ENCODE results near the gene LCLAT1.

The LCLAT1 gene

DNA sequence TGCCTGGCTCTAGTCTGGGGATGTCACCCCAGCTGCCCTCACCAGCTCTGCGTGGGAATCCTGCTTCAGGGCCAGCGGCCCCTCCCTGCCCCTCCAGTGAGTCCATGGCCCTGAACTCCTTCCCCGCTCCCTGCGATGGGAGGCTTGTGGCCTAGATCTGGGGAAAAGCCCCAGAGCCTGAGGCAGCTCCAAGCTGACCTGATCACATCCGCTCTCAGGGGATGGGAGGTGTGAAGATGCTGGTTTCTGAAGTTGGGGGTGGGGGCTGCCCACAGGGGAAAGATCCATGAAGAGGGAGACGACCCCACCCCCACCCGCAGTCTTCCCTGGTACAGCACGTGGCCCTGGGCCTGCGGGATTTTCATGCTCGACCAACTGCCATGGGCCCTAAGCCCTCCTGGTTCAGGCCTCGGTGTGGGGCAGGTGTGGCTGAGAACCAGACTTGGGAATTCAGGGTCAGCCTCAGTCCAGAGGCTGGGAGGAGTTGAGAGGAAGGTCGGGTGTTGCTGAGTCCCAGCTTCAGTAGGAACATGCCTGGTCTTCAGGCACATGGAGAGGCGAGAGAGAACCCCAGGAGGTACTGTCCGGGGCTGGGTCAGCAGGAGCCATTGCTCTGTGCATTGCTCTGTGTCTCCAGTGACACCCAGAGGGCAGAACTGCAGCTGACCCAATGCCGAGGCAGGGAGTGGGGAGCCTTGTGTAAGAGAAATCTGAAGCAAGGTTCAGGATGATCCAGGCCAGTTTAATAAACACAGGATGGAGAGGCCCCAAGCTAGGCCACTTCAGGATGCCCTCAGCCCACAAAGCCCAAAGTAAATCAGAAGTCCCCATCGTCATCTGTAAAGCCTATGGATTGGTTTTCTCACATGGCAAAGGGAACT, 245.1 kb downstream of the LCLAT1 start:
- Histone ChIP-seq H3K79me2 (ENCODE audit: insufficient read depth, low read length) (no peaks in the 10 kb centered on the region), H3K36me3 (ENCODE audit: insufficient read depth, low read length) (no peaks in the 10 kb centered on the region), H3K27me3 (ENCODE audit: insufficient read depth, low read length, poor library complexity, severe bottlenecking) (no peaks in the 10 kb centered on the region), H2AFZ (ENCODE audit: low read length) (no peak overlapping the region), H3F3A (ENCODE audit: low read depth) (no peaks in the 10 kb centered on the region), H3K9me3 (ENCODE audit: insufficient read depth, low read depth, low read length) (no peaks in the 10 kb centered on the region), H3K9me2 (replicated peaks; ENCODE audit: low read depth, low read length) (no peaks in the 10 kb centered on the region), H3K4me2 (ENCODE audit: low read depth, low read length, poor library complexity, severe bottlenecking) (no peak overlapping the region), H3K4me3 (ENCODE audit: low read length, poor library complexity, severe bottlenecking) (no peak overlapping the region), H3K4me1 (ENCODE audit: insufficient read depth, low read length, poor library complexity, severe bottlenecking) (no peaks in the 10 kb centered on the region), H4K20me1 (ENCODE audit: insufficient read depth, low read length, poor library complexity, severe bottlenecking) (no peaks in the 10 kb centered on the region), H3K9ac (ENCODE audit: low read depth, low read length, poor library complexity, severe bottlenecking) (no peak overlapping the region)
- TF ChIP-seq EZH2phosphoT487 (IDR thresholded peaks at IDR 0.05; ENCODE audit: borderline replicate concordance) = no peak
- TF ChIP-seq, protein P1, sequence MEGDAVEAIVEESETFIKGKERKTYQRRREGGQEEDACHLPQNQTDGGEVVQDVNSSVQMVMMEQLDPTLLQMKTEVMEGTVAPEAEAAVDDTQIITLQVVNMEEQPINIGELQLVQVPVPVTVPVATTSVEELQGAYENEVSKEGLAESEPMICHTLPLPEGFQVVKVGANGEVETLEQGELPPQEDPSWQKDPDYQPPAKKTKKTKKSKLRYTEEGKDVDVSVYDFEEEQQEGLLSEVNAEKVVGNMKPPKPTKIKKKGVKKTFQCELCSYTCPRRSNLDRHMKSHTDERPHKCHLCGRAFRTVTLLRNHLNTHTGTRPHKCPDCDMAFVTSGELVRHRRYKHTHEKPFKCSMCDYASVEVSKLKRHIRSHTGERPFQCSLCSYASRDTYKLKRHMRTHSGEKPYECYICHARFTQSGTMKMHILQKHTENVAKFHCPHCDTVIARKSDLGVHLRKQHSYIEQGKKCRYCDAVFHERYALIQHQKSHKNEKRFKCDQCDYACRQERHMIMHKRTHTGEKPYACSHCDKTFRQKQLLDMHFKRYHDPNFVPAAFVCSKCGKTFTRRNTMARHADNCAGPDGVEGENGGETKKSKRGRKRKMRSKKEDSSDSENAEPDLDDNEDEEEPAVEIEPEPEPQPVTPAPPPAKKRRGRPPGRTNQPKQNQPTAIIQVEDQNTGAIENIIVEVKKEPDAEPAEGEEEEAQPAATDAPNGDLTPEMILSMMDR (conservative IDR thresholded peaks at IDR 0.05; ENCODE audit: low read length) = no peak

DNA sequence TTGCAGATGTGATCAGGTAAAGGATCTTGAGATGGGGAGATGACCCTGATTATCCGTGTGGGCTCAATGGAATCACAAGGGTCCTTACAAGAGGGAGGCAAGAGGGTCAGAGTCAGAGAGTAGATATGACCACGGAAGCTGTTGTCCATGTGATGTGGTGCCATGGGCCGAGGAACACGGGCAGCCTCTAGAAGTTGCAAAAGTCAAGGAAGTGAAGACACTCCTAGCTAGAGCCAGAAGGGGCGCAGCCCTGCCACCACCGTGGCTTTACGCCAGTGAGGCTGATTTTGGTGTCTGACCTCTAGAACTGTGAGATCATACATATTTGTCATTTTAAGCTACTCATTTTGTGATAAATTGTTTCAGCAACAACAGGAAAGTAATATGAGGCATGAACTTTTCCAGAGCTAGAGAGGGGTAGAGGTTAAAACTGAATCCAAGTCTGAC, 245.8 kb downstream of the LCLAT1 start:
- Histone ChIP-seq H3K4me3 (ENCODE audit: low read length, poor library complexity, severe bottlenecking) (no peak overlapping the region), H4K20me1 (ENCODE audit: insufficient read depth, low read length, poor library complexity, severe bottlenecking) (no peaks in the 10 kb centered on the region), H3K9me2 (replicated peaks; ENCODE audit: low read depth, low read length) (no peaks in the 10 kb centered on the region), H2AFZ (ENCODE audit: low read length) (no peak overlapping the region), H3K9ac (ENCODE audit: low read depth, low read length, poor library complexity, severe bottlenecking) (no peak overlapping the region), H3K4me1 (ENCODE audit: insufficient read depth, low read length, poor library complexity, severe bottlenecking) (no peaks in the 10 kb centered on the region), H3K36me3 (ENCODE audit: insufficient read depth, low read length) (no peaks in the 10 kb centered on the region), H3K9me3 (ENCODE audit: insufficient read depth, low read depth, low read length) (no peaks in the 10 kb centered on the region), H3F3A (ENCODE audit: low read depth) (no peaks in the 10 kb centered on the region), H3K27me3 (ENCODE audit: insufficient read depth, low read length, poor library complexity, severe bottlenecking) (no peaks in the 10 kb centered on the region), H3K79me2 (ENCODE audit: insufficient read depth, low read length) (no peaks in the 10 kb centered on the region), H3K4me2 (ENCODE audit: low read depth, low read length, poor library complexity, severe bottlenecking) (no peak overlapping the region)
- TF ChIP-seq, protein P1 (conservative IDR thresholded peaks at IDR 0.05; ENCODE audit: low read length) = no peak
- no peak for TF ChIP-seq EZH2phosphoT487 (IDR thresholded peaks at IDR 0.05; ENCODE audit: borderline replicate concordance)

Data from Loucy (cell line).